ENCODE measurements around the gene TSSK2.

Gene TSSK2

DNA sequence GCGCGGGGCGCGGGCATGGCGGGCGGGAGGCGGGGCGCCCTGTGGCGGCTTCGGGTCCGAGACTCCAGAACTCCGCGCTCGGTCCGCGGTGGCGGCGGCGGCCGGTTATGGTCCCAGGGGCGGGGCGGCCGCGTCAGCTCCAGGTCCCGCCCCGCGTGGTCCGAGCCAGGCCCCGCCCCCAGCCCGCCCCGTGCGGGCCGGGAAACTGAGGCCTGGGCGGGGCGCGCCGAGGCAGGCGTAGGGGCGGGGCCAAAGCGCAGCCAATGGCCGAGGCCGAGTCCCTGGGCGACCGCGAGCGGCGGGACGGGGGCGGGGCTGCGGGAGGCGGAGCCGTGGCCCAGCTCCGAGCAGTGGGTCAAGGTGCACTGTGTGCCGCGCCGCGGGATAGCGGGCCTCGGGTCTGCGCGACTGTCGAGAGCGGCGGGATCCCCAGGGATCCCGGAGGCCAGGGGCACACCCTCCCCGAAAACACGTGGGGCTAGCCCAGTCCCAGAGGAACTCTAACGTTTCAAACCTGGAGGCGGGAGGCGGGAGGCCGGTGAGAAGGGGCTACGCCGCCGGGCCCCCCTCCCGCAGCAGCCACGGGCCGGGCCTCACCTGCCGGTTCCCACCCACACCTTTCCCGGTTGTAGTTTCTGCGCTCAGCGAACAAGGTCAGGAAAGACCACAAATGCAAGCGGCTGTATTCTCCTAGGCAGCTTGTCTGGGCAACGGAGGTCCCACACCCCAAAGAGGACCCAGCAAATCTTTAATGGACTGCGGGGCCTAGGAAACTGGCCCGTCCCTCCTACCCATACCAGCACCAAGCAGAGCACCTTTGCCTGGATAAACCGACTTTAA lies 47.8 kb downstream of the TSSK2 start, which contains the start of gene SLC25A1 (continued):
- TF ChIP-seq, protein P1, sequence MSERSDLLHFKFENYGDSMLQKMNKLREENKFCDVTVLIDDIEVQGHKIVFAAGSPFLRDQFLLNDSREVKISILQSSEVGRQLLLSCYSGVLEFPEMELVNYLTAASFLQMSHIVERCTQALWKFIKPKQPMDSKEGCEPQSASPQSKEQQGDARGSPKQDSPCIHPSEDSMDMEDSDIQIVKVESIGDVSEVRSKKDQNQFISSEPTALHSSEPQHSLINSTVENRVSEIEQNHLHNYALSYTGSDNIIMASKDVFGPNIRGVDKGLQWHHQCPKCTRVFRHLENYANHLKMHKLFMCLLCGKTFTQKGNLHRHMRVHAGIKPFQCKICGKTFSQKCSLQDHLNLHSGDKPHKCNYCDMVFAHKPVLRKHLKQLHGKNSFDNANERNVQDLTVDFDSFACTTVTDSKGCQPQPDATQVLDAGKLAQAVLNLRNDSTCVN (tag by site-specific recombination; optimal IDR thresholded peaks at IDR 0.05) = peak; percentile 73
- TF ChIP-seq ZIC2 (tag by site-specific recombination; IDR thresholded peaks at IDR 0.05) (peak; percentile 73), ZNF76 (tag by site-specific recombination; IDR thresholded peaks at IDR 0.05; ENCODE audit: borderline replicate concordance, low read depth) (peak; percentile 31; the same call in 1 of the 2 replicates), ZNF404 (tag by site-specific recombination; IDR thresholded peaks at IDR 0.05) (no peak), WT1 (tag by site-specific recombination; IDR thresholded peaks at IDR 0.05) (peak; percentile 37; the same call in 1 of the 2 replicates), KLF10 (tag by site-specific recombination; IDR thresholded peaks at IDR 0.05) (peak; percentile 83), ZNF24 (tag by site-specific recombination; IDR thresholded peaks at IDR 0.05) (peak; percentile 69; the same call in 1 of the 2 replicates), GLIS1 (tag by site-specific recombination; IDR thresholded peaks at IDR 0.05) (peak; percentile 55; the same call in 1 of the 2 replicates), ZSCAN23 (tag by site-specific recombination; IDR thresholded peaks at IDR 0.05) (no peak), ZNF16 (tag by site-specific recombination; IDR thresholded peaks at IDR 0.05; ENCODE audit: low read depth) (no peak), ZFP41 (tag by site-specific recombination; IDR thresholded peaks at IDR 0.05; ENCODE audit: borderline replicate concordance) (no peak), ZNF664 (tag by site-specific recombination; IDR thresholded peaks at IDR 0.05) (no peak), KLF1 (tag by site-specific recombination; IDR thresholded peaks at IDR 0.05) (peak; percentile 80), GLI4 (tag by site-specific recombination; IDR thresholded peaks at IDR 0.05) (no peak), IKZF3 (tag by site-specific recombination; IDR thresholded peaks at IDR 0.05) (no peak), KLF16 (tag by site-specific recombination; IDR thresholded peaks at IDR 0.05) (peak; percentile 70), ZNF311 (tag by site-specific recombination; IDR thresholded peaks at IDR 0.05; ENCODE audit: borderline replicate concordance) (no peak), EGR2 (tag by site-specific recombination; IDR thresholded peaks at IDR 0.05; ENCODE audit: low read depth) (0 out of 2 replicates have a peak, but pooled peaks have one; percentile 17), ZXDB (tag by site-specific recombination; IDR thresholded peaks at IDR 0.05) (peak; percentile 65)
- TF ChIP-seq, protein P2, sequence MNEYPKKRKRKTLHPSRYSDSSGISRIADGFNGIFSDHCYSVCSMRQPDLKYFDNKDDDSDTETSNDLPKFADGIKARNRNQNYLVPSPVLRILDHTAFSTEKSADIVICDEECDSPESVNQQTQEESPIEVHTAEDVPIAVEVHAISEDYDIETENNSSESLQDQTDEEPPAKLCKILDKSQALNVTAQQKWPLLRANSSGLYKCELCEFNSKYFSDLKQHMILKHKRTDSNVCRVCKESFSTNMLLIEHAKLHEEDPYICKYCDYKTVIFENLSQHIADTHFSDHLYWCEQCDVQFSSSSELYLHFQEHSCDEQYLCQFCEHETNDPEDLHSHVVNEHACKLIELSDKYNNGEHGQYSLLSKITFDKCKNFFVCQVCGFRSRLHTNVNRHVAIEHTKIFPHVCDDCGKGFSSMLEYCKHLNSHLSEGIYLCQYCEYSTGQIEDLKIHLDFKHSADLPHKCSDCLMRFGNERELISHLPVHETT (tag by site-specific recombination; IDR thresholded peaks at IDR 0.05) = no peak
- TF ChIP-seq, protein P3, sequence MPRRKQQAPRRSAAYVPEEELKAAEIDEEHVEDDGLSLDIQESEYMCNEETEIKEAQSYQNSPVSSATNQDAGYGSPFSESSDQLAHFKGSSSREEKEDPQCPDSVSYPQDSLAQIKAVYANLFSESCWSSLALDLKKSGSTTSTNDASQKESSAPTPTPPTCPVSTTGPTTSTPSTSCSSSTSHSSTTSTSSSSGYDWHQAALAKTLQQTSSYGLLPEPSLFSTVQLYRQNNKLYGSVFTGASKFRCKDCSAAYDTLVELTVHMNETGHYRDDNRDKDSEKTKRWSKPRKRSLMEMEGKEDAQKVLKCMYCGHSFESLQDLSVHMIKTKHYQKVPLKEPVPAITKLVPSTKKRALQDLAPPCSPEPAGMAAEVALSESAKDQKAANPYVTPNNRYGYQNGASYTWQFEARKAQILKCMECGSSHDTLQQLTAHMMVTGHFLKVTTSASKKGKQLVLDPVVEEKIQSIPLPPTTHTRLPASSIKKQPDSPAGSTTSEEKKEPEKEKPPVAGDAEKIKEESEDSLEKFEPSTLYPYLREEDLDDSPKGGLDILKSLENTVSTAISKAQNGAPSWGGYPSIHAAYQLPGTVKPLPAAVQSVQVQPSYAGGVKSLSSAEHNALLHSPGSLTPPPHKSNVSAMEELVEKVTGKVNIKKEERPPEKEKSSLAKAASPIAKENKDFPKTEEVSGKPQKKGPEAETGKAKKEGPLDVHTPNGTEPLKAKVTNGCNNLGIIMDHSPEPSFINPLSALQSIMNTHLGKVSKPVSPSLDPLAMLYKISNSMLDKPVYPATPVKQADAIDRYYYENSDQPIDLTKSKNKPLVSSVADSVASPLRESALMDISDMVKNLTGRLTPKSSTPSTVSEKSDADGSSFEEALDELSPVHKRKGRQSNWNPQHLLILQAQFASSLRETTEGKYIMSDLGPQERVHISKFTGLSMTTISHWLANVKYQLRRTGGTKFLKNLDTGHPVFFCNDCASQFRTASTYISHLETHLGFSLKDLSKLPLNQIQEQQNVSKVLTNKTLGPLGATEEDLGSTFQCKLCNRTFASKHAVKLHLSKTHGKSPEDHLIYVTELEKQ (tag by site-specific recombination; IDR thresholded peaks at IDR 0.05; ENCODE audit: borderline replicate concordance) = no peak
- TF ChIP-seq, protein P4, sequence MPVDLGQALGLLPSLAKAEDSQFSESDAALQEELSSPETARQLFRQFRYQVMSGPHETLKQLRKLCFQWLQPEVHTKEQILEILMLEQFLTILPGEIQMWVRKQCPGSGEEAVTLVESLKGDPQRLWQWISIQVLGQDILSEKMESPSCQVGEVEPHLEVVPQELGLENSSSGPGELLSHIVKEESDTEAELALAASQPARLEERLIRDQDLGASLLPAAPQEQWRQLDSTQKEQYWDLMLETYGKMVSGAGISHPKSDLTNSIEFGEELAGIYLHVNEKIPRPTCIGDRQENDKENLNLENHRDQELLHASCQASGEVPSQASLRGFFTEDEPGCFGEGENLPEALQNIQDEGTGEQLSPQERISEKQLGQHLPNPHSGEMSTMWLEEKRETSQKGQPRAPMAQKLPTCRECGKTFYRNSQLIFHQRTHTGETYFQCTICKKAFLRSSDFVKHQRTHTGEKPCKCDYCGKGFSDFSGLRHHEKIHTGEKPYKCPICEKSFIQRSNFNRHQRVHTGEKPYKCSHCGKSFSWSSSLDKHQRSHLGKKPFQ (tag by site-specific recombination; IDR thresholded peaks at IDR 0.05) = peak; percentile 53; the same call in 1 of the 2 replicates
- TF ChIP-seq, protein P5, sequence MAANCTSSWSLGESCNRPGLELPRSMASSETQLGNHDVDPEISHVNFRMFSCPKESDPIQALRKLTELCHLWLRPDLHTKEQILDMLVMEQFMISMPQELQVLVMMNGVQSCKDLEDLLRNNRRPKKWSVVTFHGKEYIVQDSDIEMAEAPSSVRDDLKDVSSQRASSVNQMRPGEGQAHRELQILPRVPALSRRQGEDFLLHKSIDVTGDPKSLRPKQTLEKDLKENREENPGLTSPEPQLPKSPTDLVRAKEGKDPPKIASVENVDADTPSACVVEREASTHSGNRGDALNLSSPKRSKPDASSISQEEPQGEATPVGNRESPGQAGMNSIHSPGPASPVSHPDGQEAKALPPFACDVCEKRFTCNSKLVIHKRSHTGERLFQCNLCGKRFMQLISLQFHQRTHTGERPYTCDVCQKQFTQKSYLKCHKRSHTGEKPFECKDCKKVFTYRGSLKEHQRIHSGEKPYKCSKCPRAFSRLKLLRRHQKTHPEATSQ (tag by site-specific recombination; IDR thresholded peaks at IDR 0.05) = peak; percentile 83; the same call in 1 of the 2 replicates
- TF ChIP-seq, protein P6, sequence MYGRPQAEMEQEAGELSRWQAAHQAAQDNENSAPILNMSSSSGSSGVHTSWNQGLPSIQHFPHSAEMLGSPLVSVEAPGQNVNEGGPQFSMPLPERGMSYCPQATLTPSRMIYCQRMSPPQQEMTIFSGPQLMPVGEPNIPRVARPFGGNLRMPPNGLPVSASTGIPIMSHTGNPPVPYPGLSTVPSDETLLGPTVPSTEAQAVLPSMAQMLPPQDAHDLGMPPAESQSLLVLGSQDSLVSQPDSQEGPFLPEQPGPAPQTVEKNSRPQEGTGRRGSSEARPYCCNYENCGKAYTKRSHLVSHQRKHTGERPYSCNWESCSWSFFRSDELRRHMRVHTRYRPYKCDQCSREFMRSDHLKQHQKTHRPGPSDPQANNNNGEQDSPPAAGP (tag by site-specific recombination; IDR thresholded peaks at IDR 0.05) = peak; percentile 81; the same call in 1 of the 2 replicates
- TF ChIP-seq, protein P7, sequence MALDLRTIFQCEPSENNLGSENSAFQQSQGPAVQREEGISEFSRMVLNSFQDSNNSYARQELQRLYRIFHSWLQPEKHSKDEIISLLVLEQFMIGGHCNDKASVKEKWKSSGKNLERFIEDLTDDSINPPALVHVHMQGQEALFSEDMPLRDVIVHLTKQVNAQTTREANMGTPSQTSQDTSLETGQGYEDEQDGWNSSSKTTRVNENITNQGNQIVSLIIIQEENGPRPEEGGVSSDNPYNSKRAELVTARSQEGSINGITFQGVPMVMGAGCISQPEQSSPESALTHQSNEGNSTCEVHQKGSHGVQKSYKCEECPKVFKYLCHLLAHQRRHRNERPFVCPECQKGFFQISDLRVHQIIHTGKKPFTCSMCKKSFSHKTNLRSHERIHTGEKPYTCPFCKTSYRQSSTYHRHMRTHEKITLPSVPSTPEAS (tag by site-specific recombination; IDR thresholded peaks at IDR 0.05) = no peak
